Embryonic facial prominence (tissue), 1 donor: ENCODE results near the gene RBFA.
"Not testable (repeated sequence)": the region's sequence is repeated elsewhere in the genome, so short reads cannot be mapped to it uniquely, and the experiment has no call there.

Experiments
- DNase-seq: peaks from one replicate; pipeline ENCODE4 v3.0.0-alpha.2; 2016; ENCODE audit errors: extremely low spot score

The RBFA gene, protein sequence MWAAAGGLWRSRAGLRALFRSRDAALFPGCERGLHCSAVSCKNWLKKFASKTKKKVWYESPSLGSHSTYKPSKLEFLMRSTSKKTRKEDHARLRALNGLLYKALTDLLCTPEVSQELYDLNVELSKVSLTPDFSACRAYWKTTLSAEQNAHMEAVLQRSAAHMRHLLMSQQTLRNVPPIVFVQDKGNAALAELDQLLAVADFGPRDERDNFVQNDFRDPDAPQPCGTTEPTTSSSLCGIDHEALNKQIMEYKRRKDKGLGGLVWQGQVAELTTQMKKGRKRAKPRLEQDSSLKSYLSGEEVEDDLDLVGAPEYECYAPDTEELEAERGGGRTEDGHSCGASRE

GRCh38 chr18:80034068-80034851 is at the start of gene RBFA:
Gene RBFA, plus strand, starts transcription at chr18:80034434. Its CDS starts 62 bp downstream, at chr18:80034496.
- DNase-seq = peak; percentile 98

DNA sequence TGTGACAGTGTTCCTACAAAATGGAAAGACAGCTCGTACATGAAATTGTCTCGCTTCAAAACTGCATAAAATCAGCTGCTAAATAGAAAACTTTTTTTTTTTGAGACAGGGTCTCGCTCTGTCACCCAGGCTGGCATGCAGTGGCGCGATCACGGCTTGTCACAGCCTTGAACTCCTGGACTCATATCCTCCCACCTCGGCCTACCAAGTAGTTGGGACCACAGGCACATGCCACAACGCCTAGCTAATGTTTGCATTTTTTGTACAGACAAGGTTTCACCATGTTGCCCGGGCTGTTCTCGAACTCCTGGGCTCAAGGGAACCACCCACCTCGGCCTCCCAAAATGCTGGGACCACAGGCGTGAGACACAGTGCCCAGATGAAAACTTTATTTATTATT is 49.1 kb upstream of the RBFA start:
- no peak for DNase-seq

DNA sequence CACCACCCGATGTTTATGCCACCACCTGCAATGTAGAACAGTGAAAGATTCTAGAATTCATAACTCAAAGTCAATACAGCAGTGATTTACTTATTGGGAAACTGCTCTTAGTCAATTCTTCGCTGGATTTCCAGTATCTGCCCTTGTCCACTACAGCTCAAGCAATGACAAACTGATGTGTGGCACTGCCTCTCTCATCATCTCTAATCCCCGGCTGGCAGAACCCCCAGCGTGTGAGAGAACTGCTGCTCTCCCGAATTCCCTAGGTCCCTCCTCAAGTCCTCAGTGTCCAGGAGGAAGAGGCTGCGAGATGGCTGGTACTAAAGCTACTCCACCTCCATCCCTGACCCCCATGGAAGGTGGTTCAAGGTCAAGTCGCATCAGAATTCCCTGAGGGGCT is 47.5 kb upstream of the RBFA start:
- DNase-seq = no peak

DNA sequence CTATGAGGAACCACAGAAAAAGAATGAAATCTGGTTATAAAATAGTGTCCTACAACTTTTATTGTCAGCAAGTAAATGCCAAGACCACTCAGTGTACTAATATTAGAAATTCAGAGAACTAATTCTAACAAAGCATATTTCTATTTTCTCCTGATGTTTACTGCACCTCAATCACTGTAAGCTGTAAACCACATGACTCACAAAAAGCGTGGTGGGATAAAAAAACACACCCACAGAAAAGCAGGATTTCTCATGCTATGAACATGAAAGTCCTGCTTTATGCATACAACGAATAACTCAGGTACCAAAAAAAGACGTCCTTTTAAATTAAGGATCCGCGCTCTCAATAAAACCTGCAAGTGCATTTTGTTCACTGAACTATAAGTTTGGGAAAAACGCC is 46.7 kb upstream of the RBFA start:
- DNase-seq = no peak

- peak; percentile 8 for DNase-seq
Measured at GRCh38 chr18:79988071-79988450, 46.2 kb upstream of the RBFA start.

DNA sequence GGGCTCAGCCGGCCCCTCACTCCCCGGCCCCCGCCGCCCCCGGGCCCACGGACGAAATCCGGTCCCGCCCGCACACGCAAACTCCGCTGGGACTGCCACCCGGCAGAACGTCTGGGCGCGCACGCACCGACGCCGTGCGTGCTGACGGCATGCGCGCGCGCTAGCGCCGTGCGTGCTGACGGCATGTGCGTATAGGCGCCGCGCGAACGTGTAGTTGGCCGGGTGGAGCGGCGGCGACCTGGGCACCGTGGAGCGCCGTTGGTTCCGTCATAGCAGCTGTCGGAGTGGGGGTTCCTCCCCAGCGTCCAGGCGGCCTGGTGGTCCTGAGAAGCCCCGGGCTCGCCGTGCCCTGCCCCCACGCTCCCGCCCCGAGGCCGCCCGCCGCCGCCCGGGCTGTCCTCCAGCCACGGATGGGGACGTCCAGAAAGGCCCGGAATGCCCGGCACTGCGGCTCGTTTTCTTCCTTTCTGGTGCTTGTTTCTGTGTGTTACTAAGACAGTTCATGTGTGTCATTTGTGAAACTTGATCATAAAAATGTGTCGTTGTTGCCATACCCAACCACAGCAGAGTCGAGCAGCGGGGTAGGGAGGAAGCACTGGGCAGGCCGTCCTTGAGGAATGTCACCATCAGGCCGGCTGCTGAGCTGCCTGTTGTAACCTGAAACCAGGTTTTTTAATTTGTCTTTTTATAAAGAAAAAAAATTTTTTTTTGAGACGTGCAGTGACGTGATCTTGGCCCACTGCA is 45.6 kb upstream of the RBFA start, which contains the start of gene TXNL4A:
Gene TXNL4A (minus strand): TSS at position 113 of the 744 bp plus-strand sequence. CDS start 171 bp downstream, outside the sequence.
- peak; percentile 74 for DNase-seq

DNA sequence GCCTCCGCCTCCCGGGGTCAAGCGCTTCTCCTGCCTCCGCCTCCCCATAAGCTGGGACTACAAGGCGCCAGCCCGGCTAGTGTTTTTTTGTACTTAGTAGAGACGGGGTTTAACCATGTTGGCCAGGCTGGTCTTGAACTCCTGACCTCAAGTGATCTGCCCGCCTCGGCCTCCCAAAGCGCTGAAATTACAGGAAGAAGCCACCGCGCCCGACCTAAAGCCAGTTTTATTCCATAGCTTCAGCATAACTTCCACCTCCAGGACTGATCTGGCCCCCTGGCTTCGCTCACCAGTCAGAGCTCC is 45.1 kb upstream of the RBFA start:
- no peak for DNase-seq

GRCh38 chr18:79991494-79991893 is 42.7 kb upstream of the RBFA start:
- no peak for DNase-seq

DNA sequence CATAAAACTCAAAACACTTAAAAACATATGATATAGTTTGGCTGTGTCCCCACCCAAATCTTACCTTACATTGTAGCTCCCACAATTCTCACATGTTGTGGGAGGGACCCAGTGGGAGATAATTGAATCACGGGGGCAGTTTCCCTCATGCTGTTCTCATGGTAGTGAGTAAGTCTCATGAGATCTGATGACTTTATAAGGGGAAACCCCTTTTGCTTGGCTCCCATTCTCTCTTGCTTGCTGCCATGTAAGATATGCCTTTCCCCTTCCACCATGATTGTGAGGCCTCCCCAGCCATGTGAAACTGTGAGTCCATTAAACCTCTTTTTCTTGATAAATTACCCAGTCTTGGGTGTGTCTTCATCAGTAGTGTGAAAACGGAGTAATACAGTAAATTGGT is 34.5 kb upstream of the RBFA start:
- DNase-seq = not testable (repeated sequence)

- no peak for DNase-seq
Measured at GRCh38 chr18:80000877-80001276, 33.4 kb upstream of the RBFA start.

GRCh38 chr18:80002468-80002867 is 31.8 kb upstream of the RBFA start:
- no peak for DNase-seq

DNA sequence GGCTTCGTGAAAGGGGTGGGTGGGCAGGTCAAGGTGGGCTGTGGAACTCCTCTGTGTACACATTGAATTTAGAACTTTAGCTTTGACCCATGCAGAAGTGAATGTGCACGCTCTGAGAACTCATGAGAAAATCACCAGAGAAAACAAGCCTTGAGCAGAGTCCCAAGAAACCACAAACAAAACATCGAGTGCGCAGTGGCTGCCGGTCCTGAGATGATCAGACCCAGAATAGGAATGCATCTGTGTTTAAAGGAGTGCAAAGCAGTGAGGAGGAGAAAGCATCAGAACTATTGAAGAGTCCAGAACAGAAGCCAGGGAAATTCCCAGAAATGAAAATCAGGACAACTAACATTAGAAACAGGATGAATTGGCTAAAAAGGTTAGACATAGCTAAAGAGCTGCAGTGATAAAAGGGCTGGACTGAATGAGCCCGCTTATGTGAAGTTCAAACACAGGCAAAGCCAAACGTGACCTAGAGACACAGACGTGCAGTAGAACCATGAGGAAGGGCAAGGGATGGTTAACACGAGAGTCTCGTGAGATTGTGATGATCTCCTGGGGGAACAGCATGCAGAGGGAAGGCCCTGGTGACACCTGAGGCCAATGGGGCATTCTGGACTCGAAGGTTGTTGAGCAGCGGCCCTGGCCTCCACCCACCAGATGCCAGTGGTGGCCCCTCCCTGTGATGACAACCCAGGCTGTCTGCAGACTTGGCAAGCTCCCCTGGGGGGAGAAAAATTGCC is 29.5 kb upstream of the RBFA start:
- no peak for DNase-seq

GRCh38 chr18:80006724-80007123 is 27.5 kb upstream of the RBFA start:
- no peak for DNase-seq

GRCh38 chr18:80009661-80010550 is 24.3 kb upstream of the RBFA start:
- no peak for DNase-seq

DNA sequence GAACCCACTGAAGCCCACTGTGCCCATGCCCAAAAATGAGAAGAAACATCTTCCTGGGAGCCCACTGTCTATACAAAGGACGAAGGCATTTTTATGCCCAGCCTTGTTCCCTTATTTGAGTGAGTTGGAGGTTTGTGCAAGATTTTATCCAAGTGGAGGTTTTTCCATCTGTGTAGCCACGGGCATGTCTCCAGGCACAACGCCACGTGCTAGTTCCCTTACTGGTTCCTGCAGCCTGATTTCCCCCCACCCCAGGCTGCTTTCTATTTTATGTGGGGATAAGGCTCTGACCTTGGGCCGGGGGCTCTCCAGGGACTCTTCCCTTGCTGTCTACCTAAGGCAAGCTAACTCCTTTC is 23.7 kb upstream of the RBFA start:
- DNase-seq = no peak

GRCh38 chr18:80011496-80012137 is 22.6 kb upstream of the RBFA start:
- not testable (repeated sequence) for DNase-seq

DNA sequence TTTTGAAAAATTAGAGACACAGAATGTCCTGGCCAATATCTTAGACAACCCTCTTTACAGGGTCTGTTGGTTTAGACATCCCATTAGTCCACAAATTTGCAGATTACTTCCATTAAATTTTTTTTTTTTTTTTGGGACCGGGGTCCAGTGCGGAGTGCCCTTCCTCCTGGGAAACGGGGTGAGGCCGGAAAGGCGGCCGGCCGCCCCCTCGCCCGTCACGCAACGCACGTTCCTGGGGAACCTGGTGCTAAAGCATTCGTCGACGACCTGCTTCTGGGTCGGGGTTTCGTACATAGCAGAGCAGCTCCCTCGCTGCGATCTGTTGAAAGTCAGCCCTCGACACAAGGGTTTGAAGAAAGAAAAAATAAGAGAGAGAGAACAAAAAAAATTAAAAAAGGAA is 21.5 kb upstream of the RBFA start:
- DNase-seq = no peak

GRCh38 chr18:80022613-80023012 is 11.6 kb upstream of the RBFA start:
- no peak for DNase-seq

- DNase-seq = no peak
Measured at GRCh38 chr18:80023173-80023572, 11.1 kb upstream of the RBFA start.

GRCh38 chr18:80026363-80026762 is 7.9 kb upstream of the RBFA start:
- no peak for DNase-seq
